AG09309 (cell line): ENCODE results near the gene RASGEF1B.
A peak's percentile ranks its signal among the peaks of the same experiment; 100 is the strongest.

Source experiments
- DNase-seq: peaks from one replicate; pipeline ENCODE4 v3.0.0-alpha.2; 2010; ENCODE audit warnings: low read depth
- H3K4me3 ChIP-seq: 2 replicates; pipeline ENCODE4 v1.5.1; 2011; ENCODE audit warnings: mild to moderate bottlenecking, low read depth, low read length, moderate library complexity; ENCODE audit not compliant: control insufficient read depth
- CTCF ChIP-seq: IDR thresholded peaks from 2 replicates; pipeline ENCODE4 v1.5.1; 2011; ENCODE audit warnings: mild to moderate bottlenecking, low read depth, low read length, inconsistent platforms; ENCODE audit not compliant: insufficient read depth, control insufficient read depth; ENCODE audit errors: missing control alignments

RASGEF1B gene

DNA sequence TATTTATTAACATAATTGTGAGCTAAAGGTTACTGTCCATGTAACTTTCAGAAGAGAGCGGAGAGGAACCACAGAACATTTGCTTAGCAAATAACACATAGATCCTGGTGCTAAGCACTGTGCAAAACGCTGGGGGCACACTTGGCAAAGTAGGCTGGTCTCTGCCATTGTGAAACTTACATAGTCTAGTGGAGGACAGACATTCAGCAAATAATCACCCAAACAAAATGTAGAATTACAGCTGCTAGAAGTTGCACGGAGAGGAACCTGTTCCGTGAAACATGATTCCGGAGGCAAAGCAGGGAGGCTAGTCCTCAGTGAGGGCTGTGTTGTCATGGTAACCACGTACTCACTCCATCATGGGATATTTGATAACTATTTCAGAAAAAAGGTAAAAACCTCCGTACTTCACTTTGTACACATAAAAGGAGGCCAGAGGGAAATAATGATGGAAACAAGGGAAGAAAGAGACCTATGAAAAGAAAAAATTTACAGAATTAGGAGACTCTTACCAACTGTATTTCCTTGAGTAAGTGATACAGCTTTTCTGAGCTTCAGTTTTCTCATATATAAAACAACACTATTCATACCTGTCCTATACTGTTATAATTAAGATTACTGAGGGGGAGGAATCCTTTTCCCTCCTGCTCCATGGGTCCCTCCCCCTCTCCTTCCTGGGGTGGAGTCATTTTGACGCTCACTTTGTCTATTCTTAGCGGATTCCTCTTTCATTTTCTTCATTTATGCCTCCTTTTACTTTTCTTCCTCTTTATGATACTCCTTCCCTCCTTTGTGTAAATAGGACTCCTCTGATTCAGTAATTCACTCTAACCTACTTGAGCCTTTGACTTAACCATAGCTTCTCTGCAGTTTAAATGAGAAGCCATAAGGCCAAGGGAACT, 825 bp upstream of the RASGEF1B start:
- H3K4me3 ChIP-seq, result peak overlapping the region; percentile 66
- no peak for TF ChIP-seq CTCF
- no peak for DNase-seq

DNA sequence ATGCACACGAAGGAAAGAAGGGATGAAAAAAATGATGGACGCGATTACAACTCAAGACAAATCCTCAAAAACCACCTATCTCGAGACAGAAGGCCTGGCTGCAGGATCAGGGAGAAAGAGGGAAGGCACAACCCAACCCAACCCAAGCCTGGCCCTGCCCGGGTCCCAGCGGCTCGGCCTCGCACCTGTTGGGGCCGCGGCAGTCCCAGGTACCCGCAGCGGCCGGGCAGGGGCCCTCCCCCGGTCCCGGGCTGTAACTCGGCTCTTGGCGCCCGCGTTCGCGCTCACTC, 464 bp downstream of the RASGEF1B start:
- H3K4me3 ChIP-seq, result peak overlapping the region; percentile 66
- no peak for DNase-seq
- TF ChIP-seq CTCF, result no peak

DNA sequence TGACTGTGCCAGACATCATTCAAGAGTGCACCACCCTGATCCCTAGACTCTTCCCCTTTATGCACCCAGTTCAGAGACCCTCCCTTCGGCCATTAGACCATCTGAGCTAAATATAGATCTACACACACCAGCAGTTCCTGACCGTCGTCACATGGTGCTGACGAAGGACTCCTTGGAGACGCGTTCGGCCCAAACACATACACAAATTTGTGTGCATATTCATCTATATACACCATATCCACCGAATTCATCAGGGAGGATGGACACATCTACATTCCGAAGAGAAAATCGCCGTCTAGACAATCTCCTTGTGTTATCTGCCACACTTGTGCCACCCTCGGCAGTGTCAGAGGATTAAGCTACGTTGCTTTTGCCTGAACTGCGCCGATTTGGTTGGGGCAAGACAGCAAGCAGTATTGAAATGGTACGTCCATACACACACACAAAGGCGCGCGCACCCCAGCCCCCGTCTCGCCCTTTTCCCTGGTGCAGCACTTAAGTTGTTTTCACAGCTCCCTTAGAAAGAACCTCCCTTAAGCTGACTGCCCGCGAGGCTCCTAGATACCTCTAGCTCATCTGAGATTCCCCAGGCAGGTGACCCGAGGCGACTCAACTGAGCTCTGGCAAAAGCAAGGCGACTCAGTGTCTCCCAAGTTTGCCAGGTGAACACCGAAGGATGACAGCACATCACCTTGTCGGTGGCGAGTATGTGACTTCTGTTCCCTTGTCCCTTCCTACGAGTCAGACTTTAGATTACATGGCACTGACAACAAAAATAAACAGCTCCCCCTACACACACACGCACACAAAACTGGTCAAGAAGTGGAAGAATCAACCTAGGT, 1.0 kb downstream of the RASGEF1B start:
- DNase-seq, result no peak
- H3K4me3 ChIP-seq, result peak overlapping the region; percentile 66; the same call in 1 of the 2 replicates
- TF ChIP-seq CTCF, result no peak

GRCh38 chr4:81469781-81470455, 1.8 kb downstream of the RASGEF1B start:
- no peak for TF ChIP-seq CTCF
- H3K4me3 ChIP-seq, result no peak overlapping the region
- DNase-seq, result no peak

DNA sequence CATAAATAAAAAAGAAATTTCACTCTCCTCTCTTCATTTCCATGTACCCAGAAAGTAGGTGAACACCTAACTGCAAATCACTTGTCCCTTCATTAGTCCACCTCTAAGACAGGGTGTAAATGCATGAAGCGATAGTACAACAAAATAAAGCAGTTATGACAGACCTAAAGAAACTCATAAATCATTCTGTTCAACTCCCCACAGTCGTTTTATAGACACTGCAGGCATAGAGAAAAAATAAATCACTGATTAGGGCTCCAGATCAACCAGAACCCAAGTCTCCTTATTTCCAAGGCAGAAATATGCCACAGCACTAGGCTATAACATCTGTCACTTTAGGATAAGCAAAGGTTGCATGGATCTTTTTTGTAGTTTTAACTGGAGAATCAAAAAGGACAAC, 3.0 kb downstream of the RASGEF1B start:
- no peak for TF ChIP-seq CTCF
- no peak for DNase-seq
- no peak overlapping the region for H3K4me3 ChIP-seq

- no peak for TF ChIP-seq CTCF
- DNase-seq, result no peak
- H3K4me3 ChIP-seq, result no peak overlapping the region
Measured at GRCh38 chr4:81467672-81467964, 4.1 kb downstream of the RASGEF1B start.
